HepG2 (cell line): ENCODE results near the gene CCDC17. TPM values are rescaled to one million over a fixed set of nuclear protein-coding genes. Genes with fewer than 3 reads are reported as not detected.

ENCODE experiments used
- ATAC-seq: fragments of 200-7000 bp; cut with Tn5 transposase; 3 replicates; pipeline ENCODE4 v1.9.1; 2020; ENCODE audit warnings: mild to moderate bottlenecking, moderate library complexity
- BruUV-seq: library from RNA; stranded (reverse); fragments of 400-500 nt; replicated peaks from 2 replicates; lab custom pipeline; 2021; lab: Mats Ljungman, UMichigan
- CTCF ChIA-PET: fragments of 300-600 bp; formaldehyde crosslinking; extraction: SDS; loops from one replicate; lab custom pipeline; 2021; ENCODE audit warnings: low total read pairs, inconsistent platforms, low intra/inter-chr PET ratio; lab: Yijun Ruan, JAX
- POLR2A ChIA-PET: fragments of 350-600 bp; sonication (Branson Sonifier 250); formaldehyde crosslinking; loops from one replicate; lab custom pipeline; 2020; ENCODE audit warnings: antibody characterized with exemption, inconsistent platforms; lab: Yijun Ruan, JAX
- DNase-seq: peaks from one replicate; pipeline ENCODE4 v3.0.0-alpha.2; 2015; ENCODE audit warnings: low spot score
- FAIRE-seq: peaks from 3 replicates; lab custom pipeline; 2011; peaks lifted over from hg19 to GRCh38; lab: Jason Lieb, UNC
- H2AFZ ChIP-seq: one replicate; pipeline ENCODE4 v1.6.1; 2011; ENCODE audit warnings: low read length, inconsistent platforms
- H3K27ac ChIP-seq: fragments of 300-600 bp; 3 replicates; pipeline ENCODE4 v1.8.0; 2011; ENCODE audit warnings: mixed run types, mild to moderate bottlenecking, mixed read lengths, low read length, inconsistent platforms; ENCODE audit not compliant: insufficient read depth; ENCODE audit errors: extremely low read length
- H3K27me3 ChIP-seq, 2 experiments: fragments of 200-600 bp in 1 of 2; 2 replicates in 1 of 2; 3 replicates in 1 of 2; pipeline versions ENCODE4 v1.6.0 to v1.8.0; 2011; ENCODE audit warnings: low read length in 2 of 2, mild to moderate bottlenecking in 2 of 2, moderate library complexity in 2 of 2, inconsistent platforms in 1 of 2; ENCODE audit not compliant: insufficient read depth in 2 of 2, control insufficient read depth in 1 of 2
- H3K36me3 ChIP-seq, 2 experiments: fragments of 200-600 bp in 1 of 2; replicated peaks in 1 of 2; 2 replicates in 1 of 2; 3 replicates in 1 of 2; pipeline versions ENCODE4 v1.5.1 to v1.8.0; 2011; ENCODE audit warnings: low read length in 2 of 2, inconsistent platforms in 1 of 2; ENCODE audit not compliant: insufficient read depth in 2 of 2, control insufficient read depth in 1 of 2
- H3K4me1 ChIP-seq: 2 replicates; pipeline ENCODE4 v1.5.1; 2012; ENCODE audit warnings: low read length, inconsistent platforms; ENCODE audit not compliant: insufficient read depth
- H3K4me2 ChIP-seq: 2 replicates; pipeline ENCODE4 v1.6.0; 2011; ENCODE audit warnings: low read depth, low read length, inconsistent platforms
- H3K4me3 ChIP-seq, 3 experiments: fragments of 200-600 bp in 1 of 3; sonication (generic), shearing (Covaris generic) in 1 of 3; replicated peaks in 1 of 3; 2 replicates each; pipeline ENCODE4 v1.5.1; 2011 to 2016; ENCODE audit warnings: low read length in 3 of 3, inconsistent platforms in 2 of 3, low read depth in 2 of 3, mild to moderate bottlenecking in 2 of 3, control low read depth in 1 of 3, mixed read lengths in 1 of 3; ENCODE audit not compliant: insufficient read depth in 1 of 3
- H3K79me2 ChIP-seq: one replicate; pipeline ENCODE4 v1.6.1; 2011; ENCODE audit warnings: low read length, inconsistent platforms; ENCODE audit not compliant: insufficient read depth
- H3K9ac ChIP-seq: 2 replicates; pipeline ENCODE4 v1.6.0; 2011; ENCODE audit warnings: mild to moderate bottlenecking, low read depth, low read length, inconsistent platforms; ENCODE audit not compliant: insufficient read depth
- H3K9me3 ChIP-seq: 2 replicates; pipeline ENCODE4 v1.5.1; 2012; ENCODE audit warnings: mild to moderate bottlenecking, low read length
- H4K20me1 ChIP-seq: 2 replicates; pipeline ENCODE4 v1.6.0; 2011; ENCODE audit warnings: inconsistent platforms, mild to moderate bottlenecking, low read length, moderate library complexity; ENCODE audit not compliant: insufficient read depth
- ARID2 ChIP-seq: sonication (generic); formaldehyde crosslinking; IDR thresholded peaks from 2 replicates; pipeline ENCODE4 v1.8.1; 2022; ENCODE audit warnings: mild to moderate bottlenecking, missing genetic modification reagents, borderline replicate concordance
- HHEX ChIP-seq: IDR thresholded peaks from 2 replicates; pipeline ENCODE4 v1.6.1; 2016; ENCODE audit warnings: control low read depth
- HNRNPUL1 ChIP-seq: fragments of 200-400 bp; formaldehyde crosslinking; IDR thresholded peaks from 2 replicates; pipeline ENCODE4 v1.6.1; 2017; ENCODE audit warnings: low read depth, mild to moderate bottlenecking, low read length, moderate library complexity
- KLF6 ChIP-seq: IDR thresholded peaks from 2 replicates; pipeline ENCODE4 v1.8.0; 2016; ENCODE audit warnings: missing biosample characterization, missing genetic modification reagents
- MATR3 ChIP-seq: sonication (generic); formaldehyde crosslinking; IDR thresholded peaks from 2 replicates; pipeline ENCODE4 v1.4.0; 2020; ENCODE audit warnings: missing genetic modification reagents
- PTBP1 ChIP-seq: fragments of 200-400 bp; formaldehyde crosslinking; IDR thresholded peaks from 2 replicates; pipeline ENCODE4 v1.6.1; 2018; ENCODE audit warnings: low read length, low read depth; ENCODE audit not compliant: poor library complexity, severe bottlenecking
- SYNCRIP ChIP-seq: fragments of 200-400 bp; formaldehyde crosslinking; IDR thresholded peaks from 2 replicates; pipeline ENCODE4 v1.6.1; 2018; ENCODE audit warnings: mild to moderate bottlenecking, low read depth, low read length; ENCODE audit not compliant: insufficient read depth
- ZFP62 ChIP-seq: sonication (generic); formaldehyde crosslinking; IDR thresholded peaks from 2 replicates; pipeline ENCODE4 v1.4.0; 2020; ENCODE audit warnings: missing genetic modification reagents
- ZNF282 ChIP-seq: fragments of 450-650 bp; IDR thresholded peaks from 2 replicates; pipeline ENCODE4 v1.6.1; 2018; ENCODE audit not compliant: partially characterized antibody
- ZNF747 ChIP-seq: sonication (generic); formaldehyde crosslinking; IDR thresholded peaks from 2 replicates; pipeline ENCODE4 v1.8.1; 2023; ENCODE audit warnings: missing genetic modification reagents, mild to moderate bottlenecking, borderline replicate concordance
- ZNF782 ChIP-seq: sonication (generic); formaldehyde crosslinking; IDR thresholded peaks from 2 replicates; pipeline ENCODE4 v1.4.0; 2020; ENCODE audit warnings: missing genetic modification reagents, mild to moderate bottlenecking, borderline replicate concordance
- WGBS: methylation state at CpG from one replicate; pipeline ENCODE4 v1.1.6; 2017; ENCODE audit warnings: low lambda C conversion rate; 5-methylcytosine and 5-hydroxymethylcytosine counted together
- in situ Hi-C: cut with HindIII; loops from 2 replicates; pipeline ENCODE4 v1.10.0; 2017; ENCODE audit warnings: low pct_unique_long_range_greater_than_20kb; ENCODE audit not compliant: extremely low pct_ligation_motif_present
- intact Hi-C: fragments of 100-400 bp; cut with micrococcal nuclease; formaldehyde crosslinking; loops from one replicate; pipeline ENCODE4 v1.10.0; 2022; ENCODE audit not compliant: unreplicated experiment
- polyA plus RNA-seq, 8 experiments: library from polyadenylated mRNA; depleted of rRNA in 3 of 8; stranded (reverse) in 7 of 8; unstranded in 1 of 8; fragments of >200 nt; fragmentation: Illumina TruSeq in 4 of 8; extraction: Trizol in 4 of 8; gene quantifications; 2 replicates each; pipeline versions ENCODE4 v1.2.1 to v1.2.3, GENCODE V29; 2011 to 2016; ENCODE audit warnings: low read depth in 4 of 8, missing spikeins in 1 of 8, mixed read lengths in 1 of 8; ENCODE audit not compliant: insufficient read depth in 1 of 8
- total RNA-seq, 5 experiments: library from RNA; depleted of rRNA; stranded (reverse); fragments of >200 nt; fragmentation: Illumina TruSeq; extraction: Trizol; gene quantifications; 2 replicates each; pipeline ENCODE4 v1.2.3, GENCODE V29; 2016; ENCODE audit warnings: low read depth in 1 of 5
- TF ChIP-seq, protein P1 (sequence below): sonication (generic); formaldehyde crosslinking; IDR thresholded peaks from 2 replicates; pipeline ENCODE4 v1.5.0; 2020; ENCODE audit warnings: missing genetic modification reagents
- TF ChIP-seq, protein P2 (sequence below): sonication (generic); formaldehyde crosslinking; IDR thresholded peaks from 2 replicates; pipeline ENCODE4 v1.5.0; 2020; ENCODE audit warnings: missing genetic modification reagents
- TF ChIP-seq, protein P3 (sequence below): sonication (generic); formaldehyde crosslinking; IDR thresholded peaks from 2 replicates; pipeline ENCODE4 v1.4.0; 2020; ENCODE audit warnings: missing genetic modification reagents

CCDC17 gene
- total and polyA plus RNA-seq, 2 of the 13 experiments (the other 11 are each of a cell fraction or from before 2014, with no cell fraction given), result 1.5 to 3.3 TPM

DNA sequence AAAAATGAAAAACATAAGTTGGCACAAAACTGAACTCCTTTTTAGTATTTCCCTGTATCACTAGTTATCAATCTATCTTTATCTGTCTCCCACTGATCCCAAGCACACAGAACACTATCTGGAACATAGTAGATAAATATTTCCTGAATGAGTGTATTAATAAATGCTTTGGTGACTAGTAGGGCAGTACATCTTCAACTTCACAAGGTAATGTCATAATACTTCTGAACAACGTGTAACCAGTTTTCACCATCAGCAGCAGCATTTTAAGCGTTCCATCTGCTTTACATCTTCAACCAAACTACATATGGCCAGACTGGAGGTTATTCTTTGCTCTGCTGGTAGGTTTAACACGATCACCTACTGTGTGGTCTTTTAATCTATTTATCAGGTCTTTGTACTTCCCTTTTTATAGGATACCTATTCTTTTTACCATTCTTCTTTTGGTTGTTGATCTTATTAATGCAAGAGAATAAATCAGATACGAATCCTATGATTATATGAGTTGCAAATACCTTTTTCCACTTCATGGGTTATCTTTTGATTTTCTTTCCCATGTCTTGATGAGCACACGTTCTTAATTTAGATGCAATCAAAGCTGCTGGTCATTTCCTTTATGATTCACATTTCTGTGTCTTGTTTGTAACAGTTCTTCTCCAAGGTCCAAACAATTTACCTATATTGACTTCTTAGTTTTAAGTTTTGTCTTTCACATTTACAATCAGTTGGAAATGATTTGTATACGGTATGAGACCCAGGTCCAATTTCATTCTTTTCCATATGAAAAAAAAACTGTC is 46.2 kb upstream of the CCDC17 start:
- intact Hi-C loops (no loop called here), in situ Hi-C loops (no loop called here)
- H3K4me1 ChIP-seq, result peaks cover 47% of the 10 kb centered on the region
- TF ChIP-seq ZNF282 (no peak), ZNF782 (CRISPR knock-in tag) (no peak), PTBP1 (no peak), MATR3 (no peak), HNRNPUL1 (no peak), HHEX (CRISPR knock-in tag) (no peak), KLF6 (no peak), ZFP62 (CRISPR knock-in tag) (no peak), ARID2 (CRISPR knock-in tag) (no peak), SYNCRIP (no peak), ZNF747 (CRISPR knock-in tag) (no peak)
- TF ChIP-seq, protein P1, sequence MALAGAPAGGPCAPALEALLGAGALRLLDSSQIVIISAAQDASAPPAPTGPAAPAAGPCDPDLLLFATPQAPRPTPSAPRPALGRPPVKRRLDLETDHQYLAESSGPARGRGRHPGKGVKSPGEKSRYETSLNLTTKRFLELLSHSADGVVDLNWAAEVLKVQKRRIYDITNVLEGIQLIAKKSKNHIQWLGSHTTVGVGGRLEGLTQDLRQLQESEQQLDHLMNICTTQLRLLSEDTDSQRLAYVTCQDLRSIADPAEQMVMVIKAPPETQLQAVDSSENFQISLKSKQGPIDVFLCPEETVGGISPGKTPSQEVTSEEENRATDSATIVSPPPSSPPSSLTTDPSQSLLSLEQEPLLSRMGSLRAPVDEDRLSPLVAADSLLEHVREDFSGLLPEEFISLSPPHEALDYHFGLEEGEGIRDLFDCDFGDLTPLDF (CRISPR knock-in tag), result no peak
- TF ChIP-seq, protein P2, sequence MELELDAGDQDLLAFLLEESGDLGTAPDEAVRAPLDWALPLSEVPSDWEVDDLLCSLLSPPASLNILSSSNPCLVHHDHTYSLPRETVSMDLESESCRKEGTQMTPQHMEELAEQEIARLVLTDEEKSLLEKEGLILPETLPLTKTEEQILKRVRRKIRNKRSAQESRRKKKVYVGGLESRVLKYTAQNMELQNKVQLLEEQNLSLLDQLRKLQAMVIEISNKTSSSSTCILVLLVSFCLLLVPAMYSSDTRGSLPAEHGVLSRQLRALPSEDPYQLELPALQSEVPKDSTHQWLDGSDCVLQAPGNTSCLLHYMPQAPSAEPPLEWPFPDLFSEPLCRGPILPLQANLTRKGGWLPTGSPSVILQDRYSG (CRISPR knock-in tag), result no peak
- TF ChIP-seq, protein P3, sequence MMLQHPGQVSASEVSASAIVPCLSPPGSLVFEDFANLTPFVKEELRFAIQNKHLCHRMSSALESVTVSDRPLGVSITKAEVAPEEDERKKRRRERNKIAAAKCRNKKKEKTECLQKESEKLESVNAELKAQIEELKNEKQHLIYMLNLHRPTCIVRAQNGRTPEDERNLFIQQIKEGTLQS (CRISPR knock-in tag), result no peak
- H3K36me3 ChIP-seq, result peaks cover 0 to 7% of the 10 kb centered on the region in 2 experiments; a peak in 1 of 5 replicates
- DNase-seq, result no peak
- ChIA-PET CTCF (no interaction called here), POLR2A (interaction anchor here (0.8 to 1.0 kb wide), 2 partner anchors 16 kb away, joined by 3 read pairs; partner anchors contain the start of gene GPBP1L1)
- no peak overlapping the region for H3K4me3 ChIP-seq
- TSS peak; percentile 13 for BruUV-seq
- no peaks in the 10 kb centered on the region for H3K27me3 ChIP-seq
- H3K9ac ChIP-seq, result no peak overlapping the region
- H3K27ac ChIP-seq, result no peak overlapping the region
- peaks cover 95% of the 10 kb centered on the region for H3K79me2 ChIP-seq
- H2AFZ ChIP-seq, result no peak overlapping the region
- H3K4me2 ChIP-seq, result peak overlapping the region; percentile 4; the same call in 1 of the 2 replicates
- WGBS, result 93% methylated on average over 6 of the region's 6 CpGs
- no peaks in the 10 kb centered on the region for H3K9me3 ChIP-seq
- no peak for FAIRE-seq
- peaks cover 94% of the 10 kb centered on the region for H4K20me1 ChIP-seq
- no peak for ATAC-seq
